ENCODE data around the gene LPAR3.
A peak's percentile ranks its signal among the peaks of the same experiment; 100 is the strongest.

The LPAR3 gene

DNA sequence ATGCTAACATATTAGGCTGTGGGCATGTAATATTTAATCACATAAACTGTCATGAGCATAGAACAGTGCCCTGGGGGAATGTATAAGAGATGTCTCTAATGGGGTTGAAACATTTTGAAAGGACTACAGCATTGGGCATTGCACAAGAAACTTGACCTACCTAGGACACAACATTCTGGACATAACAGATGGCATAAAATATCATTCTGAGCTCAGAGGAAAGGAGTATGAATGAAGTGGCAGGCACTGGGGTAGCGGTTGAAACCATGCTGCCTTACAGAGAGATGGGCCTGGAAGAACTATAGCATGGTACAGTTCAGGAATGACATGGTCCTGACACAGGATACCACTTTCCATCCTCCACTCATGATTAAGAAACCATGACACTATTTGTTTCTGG lies 69.0 kb downstream of the LPAR3 start:
- no peak for DNase-seq

DNA sequence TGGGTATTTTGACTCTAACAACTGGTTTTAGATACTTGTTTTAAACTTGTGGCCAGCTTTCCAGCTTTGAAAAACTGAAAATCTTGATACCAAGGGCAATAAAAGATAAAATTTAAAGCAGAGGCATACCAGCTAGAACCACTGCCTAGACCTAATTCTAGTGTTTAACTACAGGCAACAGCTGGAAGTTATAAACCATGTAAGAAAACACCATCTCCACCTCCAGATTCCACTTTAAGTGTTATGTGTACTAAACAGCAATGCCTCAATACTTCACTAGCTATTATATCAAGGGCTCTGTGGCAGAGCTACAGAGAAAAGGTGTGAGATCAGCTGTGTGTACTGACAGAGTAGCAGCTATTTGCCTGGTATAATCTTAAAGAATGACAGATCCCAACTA lies 69.5 kb downstream of the LPAR3 start:
- DNase-seq, result no peak

DNA sequence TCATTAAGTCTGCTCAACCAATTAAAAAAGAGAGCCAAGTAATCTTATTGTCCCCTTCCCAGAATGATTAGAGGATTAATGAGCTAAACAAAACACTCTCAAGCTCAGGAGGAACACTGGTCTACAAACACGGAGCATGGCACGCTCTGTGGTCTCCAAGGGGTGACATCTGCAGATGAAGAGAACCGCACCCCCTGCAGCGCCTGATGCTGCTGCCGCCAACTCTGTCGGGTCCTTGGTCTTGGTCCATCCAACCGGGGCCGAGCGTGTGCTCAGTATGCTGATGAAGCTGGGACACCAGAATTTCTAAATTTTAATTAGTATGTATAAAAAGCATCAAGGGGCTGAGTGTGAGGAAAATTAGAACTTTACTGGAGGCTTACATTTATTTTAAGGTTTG lies 82.7 kb downstream of the LPAR3 start:
- no peak for DNase-seq

DNA sequence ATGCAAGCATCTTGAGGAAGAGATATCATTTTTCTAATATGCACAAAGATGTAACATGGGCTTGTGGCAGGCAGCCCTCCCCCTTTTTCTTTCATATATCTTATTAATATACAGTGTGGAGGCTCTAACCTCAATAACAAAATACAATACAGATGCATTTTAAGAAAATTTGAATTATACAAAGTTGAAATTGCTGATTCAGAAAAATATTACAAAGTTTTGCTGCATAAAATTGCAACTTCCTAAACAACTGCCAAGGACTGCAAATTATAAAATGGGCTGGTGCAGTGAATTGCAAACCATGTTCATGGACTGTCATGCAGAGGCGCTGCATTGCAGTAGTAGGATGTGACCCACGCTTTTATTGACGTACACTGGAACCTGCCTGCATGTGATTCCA lies 84.0 kb downstream of the LPAR3 start:
- DNase-seq, result no peak

DNA sequence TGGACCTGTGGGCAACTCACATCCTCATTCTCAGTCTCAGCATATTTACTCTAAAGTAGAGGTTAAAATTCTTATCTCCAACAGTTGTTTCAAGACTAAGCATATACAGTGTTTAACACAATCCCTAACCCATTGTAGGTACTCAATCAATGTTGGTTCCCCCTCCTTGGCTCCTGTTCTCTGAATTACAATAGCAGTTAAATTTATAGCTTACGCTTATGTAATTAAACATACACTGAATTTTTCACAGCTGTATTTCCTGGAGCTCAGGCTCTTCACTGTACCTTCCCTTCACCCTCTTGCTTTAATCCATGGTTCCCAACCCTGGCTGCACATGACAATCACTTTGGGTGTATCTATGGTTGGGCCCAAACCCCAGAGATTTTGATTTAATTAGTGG lies 89.4 kb downstream of the LPAR3 start:
- no peak for DNase-seq

DNA sequence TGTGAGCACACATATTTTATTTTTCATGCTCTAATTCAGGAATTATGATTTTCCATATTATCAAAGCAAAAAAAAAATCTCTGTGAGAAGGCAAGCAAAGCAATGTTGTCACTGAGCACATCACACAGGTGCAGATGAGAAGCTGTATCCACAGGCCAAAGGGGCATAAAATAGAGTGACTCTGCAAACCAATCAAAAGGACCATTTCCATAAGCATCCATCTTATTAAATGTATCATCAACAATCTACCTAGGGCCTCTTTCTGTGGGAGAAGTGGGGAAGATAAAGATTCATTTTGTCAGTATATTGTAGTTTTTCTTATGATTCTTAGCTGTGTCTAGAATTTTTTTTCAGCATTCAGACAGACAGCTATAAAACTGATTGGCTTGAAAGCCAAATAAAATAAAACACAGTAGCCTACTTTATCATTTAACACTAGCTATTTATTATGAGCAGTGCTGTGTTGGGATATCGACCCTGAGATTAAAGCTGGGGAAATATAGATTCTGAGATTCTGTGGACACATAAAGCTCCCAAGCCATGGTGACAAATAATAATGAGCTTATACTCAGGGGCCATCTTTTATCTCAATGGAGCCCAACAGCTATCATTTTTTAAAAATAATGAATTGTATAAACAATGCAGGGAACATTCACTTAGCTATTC lies 90.3 kb downstream of the LPAR3 start:
- DNase-seq, result no peak

DNA sequence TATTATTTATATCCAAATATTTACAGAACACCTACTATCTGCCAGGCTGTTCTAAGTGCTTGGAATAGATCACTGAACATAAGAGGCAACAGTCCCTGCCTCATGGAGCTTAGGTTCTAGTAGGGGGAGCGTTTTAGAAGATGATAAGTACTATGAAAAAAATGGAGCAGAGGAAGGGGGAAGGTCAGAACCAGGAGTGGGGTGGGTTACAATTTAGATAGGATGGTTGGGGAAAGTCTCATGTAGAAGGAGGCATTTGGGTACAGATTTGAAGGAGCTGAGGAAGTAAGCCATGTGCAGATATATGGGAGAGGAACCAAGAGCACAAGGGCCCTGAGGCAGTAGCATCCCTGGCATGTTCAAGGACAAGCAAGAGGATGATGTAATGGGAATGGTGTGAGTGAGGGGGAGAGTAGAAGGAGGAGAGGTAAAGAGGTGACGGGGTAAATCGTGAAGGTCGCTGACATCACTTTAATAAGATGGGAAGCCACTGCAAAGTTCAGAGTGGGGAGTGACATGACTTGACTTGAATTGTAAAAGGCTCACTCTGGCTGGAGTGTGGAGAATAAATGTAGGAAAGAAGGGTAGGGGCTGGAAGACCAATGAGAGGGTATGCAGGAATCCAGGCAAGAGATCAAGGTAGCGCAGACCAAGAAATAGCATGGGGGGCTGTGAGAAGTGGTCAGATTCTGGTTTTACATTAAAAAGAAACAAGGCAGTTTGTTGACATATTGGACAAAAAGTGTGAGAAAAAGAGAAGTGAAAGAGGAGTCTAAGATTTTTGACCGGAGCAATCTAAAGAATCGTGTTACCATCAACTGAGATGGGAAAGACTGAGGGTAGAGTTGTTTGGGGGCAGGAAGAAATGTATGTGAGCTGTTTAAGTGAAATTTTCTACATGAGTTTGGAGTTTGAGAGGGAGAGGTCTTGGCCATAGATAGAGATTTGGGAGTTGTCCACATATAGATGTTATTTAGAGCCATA lies 92.6 kb downstream of the LPAR3 start:
- no peak for DNase-seq

DNA sequence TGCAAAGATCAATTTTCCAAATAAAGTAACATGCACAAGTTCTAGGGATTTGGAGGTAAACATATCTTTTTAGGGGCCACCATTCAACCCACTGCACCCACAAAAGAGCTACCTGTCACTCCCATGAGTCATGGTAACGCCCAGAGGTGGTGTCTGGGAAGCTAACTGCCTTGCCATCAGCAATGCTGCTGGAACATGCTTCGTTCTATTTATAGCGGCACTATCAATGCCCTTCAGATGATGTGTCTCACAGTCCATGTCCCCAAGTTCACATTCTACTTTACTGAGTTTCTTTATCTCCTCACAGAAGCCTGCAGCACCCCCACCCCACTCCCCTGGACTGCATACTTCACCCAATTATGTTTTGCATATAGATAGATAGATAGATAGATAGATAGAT lies 95.4 kb downstream of the LPAR3 start:
- no peak for DNase-seq

DNA sequence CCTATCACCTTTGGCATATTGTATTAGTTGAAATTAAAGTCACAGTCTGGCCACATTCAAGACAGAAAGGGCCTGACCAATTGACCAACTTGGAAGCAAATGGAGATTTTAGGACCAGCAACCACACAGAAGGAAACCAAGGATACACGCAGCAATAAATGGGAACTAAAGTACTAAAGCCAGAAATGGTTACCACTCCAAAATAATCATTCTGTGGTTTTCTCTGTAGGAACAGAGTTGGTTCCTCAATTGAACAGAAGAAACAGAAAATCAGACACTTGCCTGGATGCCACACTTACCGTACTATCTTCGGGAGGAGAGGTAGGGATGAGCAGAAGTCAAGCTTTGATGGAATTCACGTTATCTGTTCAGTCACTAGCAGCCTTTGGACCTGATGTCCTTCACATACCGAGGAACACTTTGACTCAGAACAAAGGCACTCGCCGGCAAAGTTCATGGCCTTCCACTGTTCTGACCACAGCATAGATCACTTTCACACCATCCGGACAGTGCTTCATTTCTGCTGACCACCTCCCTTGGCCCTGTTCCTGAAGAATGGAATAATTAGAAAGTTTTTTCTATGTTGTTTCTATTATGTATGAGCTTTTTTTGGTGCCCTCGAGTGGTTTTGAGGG lies 96.9 kb downstream of the LPAR3 start:
- DNase-seq, result no peak

DNA sequence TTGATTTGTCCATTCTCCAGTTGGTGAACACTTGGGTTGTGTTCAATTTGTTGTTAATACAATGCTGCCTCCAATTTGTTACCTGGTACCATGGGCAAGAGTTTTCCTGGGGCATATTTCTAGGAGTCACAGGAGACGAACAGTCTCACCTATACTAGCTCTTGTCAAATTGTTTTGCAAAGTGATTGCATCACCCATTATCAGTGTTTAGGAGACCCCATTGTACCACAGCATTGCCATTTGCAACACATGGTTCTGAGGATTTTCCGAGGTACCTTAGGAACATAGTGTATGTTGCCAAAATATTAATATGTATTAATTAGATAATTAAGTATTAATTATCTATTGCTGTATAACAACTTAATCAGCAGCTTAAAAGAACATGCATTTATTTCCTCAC lies 97.8 kb downstream of the LPAR3 start:
- DNase-seq, result no peak

DNA sequence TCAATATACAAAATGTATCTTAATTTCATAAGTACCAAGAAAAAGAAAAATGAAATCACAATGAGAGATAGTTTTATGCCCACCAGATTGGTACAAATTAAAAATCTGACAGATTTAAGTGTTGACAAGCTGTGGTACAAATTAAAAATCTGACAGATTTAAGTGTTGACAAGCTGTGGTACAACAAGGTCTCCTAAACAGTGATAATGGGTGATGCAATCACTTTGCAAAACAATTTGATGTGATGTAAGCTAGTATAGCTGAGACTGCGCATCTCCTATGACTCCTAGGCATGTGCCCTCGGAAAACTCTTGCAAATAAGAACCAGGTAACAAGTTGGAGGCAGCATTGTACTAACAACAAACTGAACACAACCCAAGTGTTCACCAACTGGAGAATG lies 100.6 kb downstream of the LPAR3 start:
- no peak for DNase-seq

DNA sequence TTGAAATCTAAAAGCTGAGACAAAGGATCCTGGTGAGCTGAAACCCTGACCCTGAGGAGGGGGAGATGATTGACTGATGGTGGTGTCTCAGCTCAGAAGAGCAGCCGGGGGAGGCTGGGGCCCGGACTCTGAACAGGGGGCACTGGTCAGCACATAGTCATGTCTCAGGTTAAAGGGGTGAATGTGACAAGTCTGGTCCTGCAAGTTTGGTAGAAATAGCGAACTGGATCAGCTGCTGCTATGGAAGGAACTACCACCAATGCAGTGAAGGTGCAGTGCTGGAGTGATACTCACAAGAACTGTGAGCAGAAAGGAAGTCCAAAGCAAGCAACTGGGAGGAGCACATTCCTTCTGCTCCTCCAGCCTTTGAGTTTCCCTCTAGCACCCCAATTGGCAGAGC lies 104.0 kb downstream of the LPAR3 start:
- DNase-seq, result no peak

DNA sequence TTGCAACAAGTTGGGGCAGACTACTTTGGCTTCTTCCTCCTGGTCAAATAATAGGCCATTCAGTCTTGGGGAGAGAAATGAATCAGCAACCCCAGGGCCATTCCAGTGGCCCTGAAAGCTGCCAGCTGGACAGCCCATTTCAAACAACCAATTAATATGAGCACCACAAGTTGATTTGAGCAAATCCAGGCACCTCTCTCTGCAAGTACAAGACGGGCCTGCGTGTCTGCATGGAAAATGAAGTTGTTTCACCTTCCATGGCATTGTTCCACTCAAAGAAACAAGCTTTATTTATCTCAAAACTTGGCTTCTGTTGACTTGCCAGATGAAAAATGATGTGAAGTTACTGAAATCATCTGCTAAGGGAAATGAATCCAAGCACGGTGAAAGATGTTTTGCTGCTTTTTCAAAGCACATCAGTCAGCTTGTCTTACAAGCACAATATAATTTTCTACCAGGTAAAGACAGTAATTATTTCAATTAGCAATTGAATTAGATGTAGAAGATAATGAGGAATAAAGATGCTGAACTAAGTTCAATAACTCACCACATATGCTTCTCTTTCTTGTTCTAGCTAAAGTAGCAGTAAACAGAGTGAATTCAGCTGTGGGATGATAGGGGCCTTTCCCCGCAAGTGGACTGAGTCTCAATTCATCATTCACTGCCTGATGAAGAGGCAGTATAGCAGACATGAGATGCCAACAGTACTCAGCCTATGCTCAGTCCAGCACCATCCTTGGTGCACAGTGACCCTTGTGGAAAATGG lies 107.6 kb downstream of the LPAR3 start:
- no peak for DNase-seq

DNA sequence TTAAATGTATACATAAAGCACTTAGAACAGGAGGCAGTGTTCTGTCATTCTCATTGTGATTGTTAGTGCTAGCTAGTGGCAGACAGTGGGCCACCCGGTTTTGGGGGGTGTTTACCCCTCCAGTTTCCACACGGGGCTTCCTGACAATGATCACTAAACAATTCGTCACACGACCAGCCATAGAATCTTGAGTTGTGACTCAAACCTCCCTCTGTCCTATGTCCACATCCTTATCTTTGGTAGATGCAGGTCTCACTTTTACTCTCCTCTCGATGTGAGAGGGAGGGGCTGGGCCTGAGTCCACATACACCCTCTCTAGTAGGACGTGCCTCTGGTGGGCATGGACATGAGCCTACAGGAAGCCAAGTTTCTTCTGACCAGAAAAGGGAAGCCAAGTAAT lies 110.1 kb downstream of the LPAR3 start:
- no peak for DNase-seq

DNA sequence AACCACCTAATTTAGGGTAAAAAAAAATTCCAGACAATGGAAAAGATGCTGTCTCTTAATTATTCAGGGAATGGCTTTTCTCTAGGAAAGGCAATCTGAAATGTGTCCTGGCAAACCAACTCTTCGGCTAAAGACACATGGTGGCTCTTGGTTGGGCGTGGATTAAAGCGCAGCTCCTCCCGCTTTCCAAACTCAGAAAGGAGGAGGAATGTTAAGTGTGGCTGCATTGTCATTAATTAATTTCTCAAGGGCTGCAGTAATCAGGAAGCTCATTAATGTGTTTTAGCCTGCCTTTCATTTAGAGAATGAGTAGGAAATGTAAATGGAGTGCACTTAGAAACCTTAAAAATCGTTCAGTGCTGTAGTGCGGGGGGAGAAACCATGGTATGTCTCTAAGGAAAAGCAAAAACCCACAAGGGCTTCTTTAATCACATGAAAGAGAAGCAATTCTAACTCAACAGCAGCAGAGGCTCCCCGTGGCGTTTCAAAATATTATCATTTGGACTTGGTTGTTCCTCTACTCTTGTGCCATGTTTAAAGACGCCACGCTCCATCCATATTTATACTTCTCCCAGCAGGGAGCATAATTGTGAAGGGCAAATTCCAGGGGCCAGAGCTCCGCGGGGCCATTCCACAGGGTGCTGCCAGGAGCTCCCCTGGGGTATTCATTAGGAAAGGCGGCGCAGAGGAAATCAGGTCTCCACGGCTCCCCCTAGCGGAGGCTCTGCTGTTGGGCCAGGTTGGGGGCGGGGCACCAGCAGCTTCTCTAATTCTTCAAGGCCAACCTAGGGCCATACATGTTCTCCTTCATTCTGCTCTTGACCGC lies 110.8 kb downstream of the LPAR3 start:
- DNase-seq, result no peak

DNA sequence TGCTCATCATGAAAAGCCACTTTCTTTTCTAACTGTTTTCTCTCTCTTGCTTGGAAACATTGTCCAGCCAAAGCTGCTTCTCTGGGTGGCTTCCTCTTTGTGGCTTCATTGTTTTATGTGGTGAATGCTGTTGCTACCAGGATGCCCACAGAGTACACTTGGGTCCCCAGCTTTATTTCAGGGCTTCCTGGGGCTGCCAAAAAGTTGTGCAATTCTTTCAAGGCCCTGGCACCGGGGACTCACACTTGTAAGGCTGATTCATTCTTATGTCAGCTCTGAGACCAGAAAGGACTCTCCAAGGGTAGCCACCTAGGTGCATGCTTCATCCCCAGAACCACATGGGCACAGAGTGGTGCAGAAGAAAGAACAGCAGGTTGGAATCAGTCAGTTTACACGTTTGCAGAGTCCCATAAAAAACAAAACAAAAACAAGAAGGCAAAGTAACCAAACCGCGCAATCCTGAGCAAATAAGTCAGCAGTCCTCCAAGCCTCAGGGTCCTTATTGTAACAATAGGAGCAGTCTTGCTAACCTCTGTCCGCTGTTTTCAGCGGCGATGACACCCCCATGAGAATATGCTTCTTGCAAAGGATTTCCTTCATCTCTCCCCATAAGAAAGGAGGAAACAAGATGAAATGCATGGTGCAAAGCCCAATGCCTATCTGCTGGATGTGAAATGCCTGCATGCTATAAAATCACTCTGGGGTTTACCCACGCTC lies 112.8 kb downstream of the LPAR3 start:
- DNase-seq, result no peak

DNA sequence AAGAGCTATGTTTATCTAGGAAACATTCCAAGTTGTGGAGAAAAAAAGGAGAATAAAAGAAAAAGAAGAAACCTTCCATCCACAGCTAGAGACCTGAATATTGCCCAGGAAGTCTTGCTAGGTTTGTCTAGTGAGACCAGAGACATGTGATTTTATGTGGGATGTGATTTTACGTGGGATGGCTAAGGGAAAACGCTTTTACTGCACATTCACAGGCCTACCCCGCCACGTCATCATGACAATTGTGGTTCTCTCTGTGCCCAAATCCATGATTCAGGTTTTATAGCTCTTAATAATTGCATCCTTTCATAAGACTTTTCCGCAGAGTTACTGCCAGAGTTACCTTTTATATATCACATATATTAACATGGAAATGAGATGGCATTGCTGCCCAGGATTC lies 116.4 kb downstream of the LPAR3 start:
- DNase-seq, result no peak

DNA sequence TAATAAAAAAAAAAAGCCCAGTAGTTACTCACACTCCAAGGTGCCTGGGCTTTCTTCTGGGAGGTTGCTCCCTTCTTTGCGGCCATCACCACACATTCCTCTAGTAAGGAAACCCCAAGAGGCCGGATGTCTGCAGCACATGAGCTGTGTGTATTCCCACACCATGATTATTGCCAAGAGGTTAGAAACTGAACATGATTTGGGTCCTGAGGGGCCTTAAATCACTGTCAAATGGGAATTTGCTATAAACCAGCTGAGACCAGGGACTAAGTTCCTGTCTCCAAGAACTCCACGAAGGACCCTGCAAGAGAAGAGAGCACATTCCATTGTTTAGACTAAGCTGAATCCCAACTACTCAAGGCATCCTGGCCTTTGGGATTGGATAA lies 117.5 kb downstream of the LPAR3 start:
- DNase-seq, result no peak

DNA sequence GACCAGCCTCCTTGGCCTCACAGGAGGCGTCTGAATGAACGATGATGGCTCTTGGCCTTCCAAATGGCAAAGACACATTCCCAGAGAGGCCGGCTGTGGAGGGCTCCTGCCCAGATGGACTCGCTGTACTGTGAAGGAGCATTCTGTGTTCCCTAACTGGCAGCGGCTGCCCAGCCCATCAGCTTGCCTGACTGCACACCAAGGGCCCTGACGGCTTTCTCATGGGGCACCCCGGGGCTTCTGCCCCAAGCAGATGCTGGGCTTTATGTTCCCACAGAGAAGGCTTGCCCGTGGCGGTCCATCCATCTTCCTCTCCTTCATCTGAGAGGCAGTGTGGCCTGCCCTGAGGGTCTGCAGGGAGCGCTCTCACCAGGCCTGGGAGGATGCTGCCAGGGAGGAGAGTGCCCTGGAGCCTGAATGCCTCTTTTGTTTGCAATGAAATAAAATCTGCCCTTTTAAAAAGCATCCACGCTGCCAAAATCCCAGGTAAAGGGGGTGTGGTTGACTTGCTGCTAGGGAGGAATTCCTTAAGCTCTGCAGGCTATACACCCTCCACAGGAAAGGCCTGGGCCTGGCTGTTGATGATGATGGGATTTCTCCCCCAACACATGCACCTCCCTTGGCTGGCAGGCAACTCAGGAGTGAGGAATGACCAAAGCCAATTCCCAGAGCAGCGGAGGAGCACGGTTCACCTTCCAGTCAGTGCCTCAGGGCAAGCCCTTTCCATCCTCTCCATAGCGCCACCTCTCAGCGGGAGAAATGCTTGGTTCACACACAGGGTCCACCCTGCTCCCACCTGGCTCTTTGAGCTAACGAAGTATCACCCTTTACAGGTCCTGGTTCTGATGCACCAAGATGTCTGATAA lies 118.1 kb downstream of the LPAR3 start:
- peak; percentile 86 for DNase-seq

DNA sequence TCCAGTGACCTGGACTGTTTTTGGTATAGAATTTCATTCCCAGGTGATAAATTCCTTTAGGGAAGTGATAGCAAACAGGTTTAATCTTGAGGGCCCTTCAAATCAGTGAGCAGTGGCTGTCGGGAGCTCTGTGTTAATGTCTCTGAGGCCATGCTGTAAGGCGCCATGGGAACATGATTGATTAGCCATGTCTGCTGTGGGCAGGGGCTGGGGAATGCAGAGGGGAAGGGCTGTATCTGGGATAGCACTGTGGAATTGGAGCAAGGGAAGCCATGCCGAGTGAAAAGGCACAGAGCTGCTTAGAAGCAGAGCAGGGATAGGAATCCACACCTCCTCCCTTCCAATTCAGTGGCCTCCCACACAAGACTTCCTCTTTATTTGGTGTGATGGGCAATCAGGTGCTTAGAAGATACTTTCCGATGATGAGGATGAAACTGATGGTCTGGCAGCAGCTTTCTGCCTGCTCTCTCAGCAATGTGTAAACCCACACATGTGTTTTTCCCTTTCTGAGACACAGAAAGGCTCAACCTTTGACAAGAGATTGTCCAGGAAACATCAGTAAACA lies 119.0 kb downstream of the LPAR3 start:
- no peak for DNase-seq
